ENCODE measurements around the gene ATP8A2.
"Not testable (repeated sequence)": the region's sequence is repeated elsewhere in the genome, so short reads cannot be mapped to it uniquely, and the experiment has no call there.

The ATP8A2 gene

DNA sequence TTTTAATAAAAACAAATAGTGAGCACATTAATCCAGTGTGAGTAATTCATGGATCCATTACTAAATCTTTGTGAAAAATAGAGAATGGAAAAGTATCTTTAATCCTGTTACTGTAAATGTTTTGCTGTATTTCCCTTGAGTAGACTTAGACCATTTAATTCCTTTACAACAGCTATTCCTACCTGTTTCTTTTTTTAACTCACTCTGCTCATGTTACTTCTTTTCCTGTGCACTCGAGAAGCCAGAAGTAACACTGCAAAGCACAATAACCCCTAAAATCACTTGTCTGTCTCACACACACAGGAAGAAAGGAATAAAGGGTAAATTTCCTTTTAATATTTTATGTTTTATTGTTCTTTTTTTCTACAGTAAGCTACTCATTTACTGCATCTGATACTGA lies 435.8 kb downstream of the ATP8A2 start:
- no peak for DNase-seq (ENCODE audit: low read depth)

DNA sequence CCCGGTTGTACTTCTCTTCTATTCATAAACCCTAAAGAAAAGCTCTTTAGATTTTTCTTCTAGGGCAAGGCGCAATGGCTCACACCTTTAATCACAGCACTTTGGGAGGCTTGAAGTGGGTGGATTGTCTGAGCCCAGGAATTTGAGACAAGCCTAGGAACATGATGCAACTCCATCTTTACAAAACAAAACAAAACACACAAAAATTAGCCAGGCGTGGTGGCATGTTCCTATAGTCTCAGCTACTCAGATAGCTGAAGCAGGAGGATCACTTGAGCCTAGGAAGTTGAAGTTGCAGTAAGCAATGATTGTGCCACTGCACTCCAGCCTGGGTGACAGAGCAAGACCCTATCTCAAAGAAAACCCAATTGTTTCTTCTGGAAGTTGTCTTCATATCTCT lies 439.7 kb downstream of the ATP8A2 start:
- no peak for DNase-seq (ENCODE audit: low read depth)

DNA sequence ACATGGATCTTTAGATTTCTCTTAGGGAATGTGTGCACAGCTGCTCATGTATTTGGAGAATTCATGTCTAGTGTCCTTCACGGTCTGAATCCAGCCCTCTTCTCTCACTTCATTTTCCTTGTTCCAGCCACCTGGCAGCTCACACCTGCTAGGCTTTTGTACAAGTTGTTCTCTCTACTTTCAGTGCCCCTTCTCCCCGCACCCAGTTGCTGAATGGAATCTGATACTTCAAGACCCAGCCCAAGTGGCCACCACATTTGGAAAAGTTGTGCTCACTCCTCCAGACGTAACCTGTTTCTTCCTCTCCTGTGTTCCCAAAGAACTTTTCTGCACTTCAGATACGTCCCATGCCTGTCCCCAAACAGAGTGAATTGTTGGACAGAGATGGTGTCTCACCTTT lies 444.5 kb downstream of the ATP8A2 start:
- DNase-seq (ENCODE audit: low read depth): no peak

DNA sequence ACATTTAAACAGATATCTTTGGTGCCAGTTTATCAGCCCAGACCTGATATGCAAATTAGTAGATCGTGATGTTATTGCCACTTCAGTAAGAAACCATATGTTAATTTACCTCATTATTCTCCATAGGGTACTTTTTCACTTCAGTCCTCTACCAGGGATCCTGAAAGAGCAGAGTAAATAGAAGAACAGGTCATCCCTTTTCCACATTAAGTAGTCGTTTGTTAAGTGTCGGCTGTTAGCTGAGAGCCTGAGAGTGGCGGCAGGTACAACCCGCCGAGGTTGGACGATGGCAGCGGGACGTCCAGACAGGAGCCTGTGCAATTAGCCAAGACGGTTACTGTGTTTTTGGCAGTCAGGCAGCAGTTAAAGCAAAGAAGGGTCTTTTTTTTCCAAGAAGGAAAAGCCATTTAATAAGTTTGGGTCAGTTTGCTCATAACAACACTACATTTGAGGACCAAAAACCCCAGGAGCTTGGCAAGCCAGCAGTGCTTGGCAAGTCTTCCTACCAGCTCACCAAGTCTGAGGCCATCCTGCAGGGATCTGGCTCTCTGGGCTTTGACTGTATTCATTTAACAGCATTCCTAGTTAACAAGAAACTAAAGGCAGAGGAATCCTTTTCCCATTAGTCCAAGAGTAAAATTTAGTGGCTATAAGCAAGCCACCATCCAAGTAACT lies 448.2 kb downstream of the ATP8A2 start:
- DNase-seq (ENCODE audit: low read depth): no peak

GRCh38 chr13:25821776-25822175 lies 450.0 kb downstream of the ATP8A2 start:
- DNase-seq (ENCODE audit: low read depth): no peak

DNA sequence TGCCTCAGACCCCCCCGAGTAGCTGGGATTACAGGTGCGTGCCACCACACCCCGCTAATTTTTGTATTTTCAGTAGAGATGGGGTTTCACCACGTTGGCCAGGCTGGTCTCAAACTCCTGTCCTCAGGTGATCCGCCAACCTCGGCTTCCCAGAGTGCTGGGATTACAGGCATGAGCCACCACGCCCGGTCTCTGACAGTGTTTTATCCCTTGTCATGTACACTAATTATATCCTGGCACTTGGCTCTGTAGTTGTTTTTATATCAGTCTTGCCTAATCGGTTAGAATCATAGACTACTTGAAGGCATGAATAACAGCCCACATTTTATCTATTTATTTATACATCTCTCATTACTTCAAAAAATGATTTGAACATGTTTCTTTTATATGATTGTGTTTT lies 455.4 kb downstream of the ATP8A2 start:
- not testable (repeated sequence) for DNase-seq (ENCODE audit: low read depth)

GRCh38 chr13:25827831-25828465 lies 456.2 kb downstream of the ATP8A2 start:
- DNase-seq (ENCODE audit: low read depth): no peak

DNA sequence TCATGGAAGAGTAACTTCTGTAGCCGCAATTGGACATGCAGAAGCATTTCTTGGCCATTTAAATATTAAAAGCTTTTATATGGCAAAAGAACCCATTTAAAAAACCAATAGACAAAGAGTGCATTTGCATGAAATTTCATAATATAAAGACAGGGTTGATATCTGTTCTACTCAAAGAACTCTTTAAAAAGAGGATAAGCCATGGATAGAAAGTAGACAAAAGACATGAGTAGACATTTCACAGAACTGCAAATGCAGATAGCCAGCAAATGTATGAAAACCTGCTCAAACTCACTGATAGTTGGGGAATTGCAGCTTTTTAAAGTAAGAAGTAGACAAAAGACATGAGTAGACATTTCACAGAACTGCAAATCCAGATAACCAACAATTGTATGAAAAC lies 462.0 kb downstream of the ATP8A2 start:
- DNase-seq (ENCODE audit: low read depth): no peak

- DNase-seq (ENCODE audit: low read depth): no peak
Measured at GRCh38 chr13:25836574-25837336, 465.0 kb downstream of the ATP8A2 start.

- no peak for DNase-seq (ENCODE audit: low read depth)
Measured at GRCh38 chr13:25839371-25839770, 467.6 kb downstream of the ATP8A2 start.

DNA sequence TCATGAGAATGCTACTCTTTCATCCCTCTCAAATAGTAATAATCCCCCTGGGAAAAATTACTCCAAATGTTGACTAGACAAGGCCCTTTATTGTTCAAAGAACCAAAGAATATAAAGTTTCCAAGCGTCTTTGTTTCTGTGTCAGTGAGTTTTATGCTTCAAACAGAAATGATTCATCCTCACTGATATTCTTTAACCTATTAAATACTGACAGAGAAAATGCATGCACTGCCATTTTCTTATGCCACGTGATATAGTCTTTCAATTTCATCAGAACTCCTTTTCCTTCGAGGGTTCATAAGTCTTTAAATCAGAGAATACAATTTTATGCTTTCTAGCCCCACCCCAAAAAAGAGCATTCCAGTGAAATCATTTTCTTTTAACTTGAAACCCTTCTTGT lies 468.5 kb downstream of the ATP8A2 start:
- no peak for DNase-seq (ENCODE audit: low read depth)

- DNase-seq (ENCODE audit: low read depth): no peak
Measured at GRCh38 chr13:25840931-25841330, 469.2 kb downstream of the ATP8A2 start.

- no peak for DNase-seq (ENCODE audit: low read depth)
Measured at GRCh38 chr13:25843692-25844091, 471.9 kb downstream of the ATP8A2 start.

GRCh38 chr13:25844559-25845434 lies 473.0 kb downstream of the ATP8A2 start:
- no peak for DNase-seq (ENCODE audit: low read depth)

GRCh38 chr13:25846222-25846984 lies 474.6 kb downstream of the ATP8A2 start:
- no peak for DNase-seq (ENCODE audit: low read depth)

GRCh38 chr13:25847145-25847544 lies 475.4 kb downstream of the ATP8A2 start:
- no peak for DNase-seq (ENCODE audit: low read depth)

- no peak for DNase-seq (ENCODE audit: low read depth)
Measured at GRCh38 chr13:25847635-25848626, 476.2 kb downstream of the ATP8A2 start.

DNA sequence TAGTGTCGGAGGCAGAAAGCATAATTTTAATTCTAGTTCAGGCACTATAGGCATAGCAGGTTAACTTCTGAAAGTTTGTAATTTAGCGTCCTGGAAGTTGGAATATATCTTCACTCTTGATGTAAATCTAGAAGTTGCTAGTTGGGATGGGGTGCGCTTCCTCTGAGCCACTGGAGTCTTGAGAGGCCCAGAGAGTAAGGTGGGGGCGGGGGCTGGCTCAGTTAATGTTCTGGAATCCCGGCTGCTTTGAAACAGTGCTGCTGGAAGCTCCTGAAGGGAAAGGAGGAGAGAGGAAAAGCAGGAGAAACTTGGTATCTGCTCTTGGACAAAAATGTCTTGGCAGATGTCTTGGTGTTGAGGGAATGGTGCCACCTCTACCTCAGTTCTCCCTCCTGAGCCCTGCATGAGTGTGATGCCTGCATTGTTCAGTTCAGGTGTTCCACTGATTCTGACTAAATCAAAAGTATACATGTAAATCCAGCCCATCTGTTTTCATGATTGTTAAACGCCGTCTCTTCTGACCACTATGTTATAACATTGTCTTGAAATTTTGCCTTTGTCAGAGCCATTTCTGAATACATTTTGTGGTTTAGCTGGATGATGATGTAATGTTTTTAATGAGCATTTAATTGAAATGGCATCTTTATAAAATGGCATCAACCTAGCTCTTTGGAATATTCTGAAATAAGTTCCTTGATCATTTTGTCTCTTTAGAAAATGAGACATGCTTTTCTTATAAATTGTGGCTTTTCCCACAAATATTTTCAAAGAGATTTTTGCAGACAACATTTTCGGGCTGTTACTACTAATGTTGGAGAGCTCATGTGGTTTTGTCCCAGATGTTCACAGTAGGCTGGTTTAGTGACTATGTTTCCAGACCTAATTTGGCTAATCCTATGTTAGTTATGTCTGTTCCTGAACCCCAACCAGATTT lies 477.3 kb downstream of the ATP8A2 start:
- no peak for DNase-seq (ENCODE audit: low read depth)

DNA sequence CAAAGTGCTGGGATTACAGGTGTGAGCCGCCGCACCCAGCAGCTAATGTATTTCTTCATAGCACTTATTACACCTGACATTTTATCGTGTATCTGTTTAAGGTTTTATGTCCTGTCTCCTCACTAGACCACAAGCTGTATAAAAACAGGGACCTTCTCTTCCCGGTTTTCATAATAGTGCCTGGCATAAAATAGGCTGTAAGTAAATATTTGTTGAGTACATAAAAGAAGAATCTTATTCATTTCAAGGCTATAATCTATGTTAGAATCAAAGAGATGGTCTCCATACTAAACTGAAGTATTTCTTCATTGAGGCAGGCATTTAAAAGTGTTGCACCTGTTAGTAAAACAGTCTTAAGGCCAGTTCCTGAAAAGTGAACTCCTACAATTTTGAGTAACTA lies 486.1 kb downstream of the ATP8A2 start:
- no peak for DNase-seq (ENCODE audit: low read depth)

Measured in activated T-cell treated with anti-CD3 and anti-CD28 coated beads for 48 hours (primary cell).